Measurements from ENCODE around the gene GNAI2. TPM values are rescaled to one million over a fixed set of nuclear protein-coding genes. Genes with fewer than 3 reads are reported as not detected.
A peak's percentile ranks its signal among the peaks of the same experiment; 100 is the strongest.

The GNAI2 gene
- polyA plus RNA-seq, 1 of the 3 experiments (the other 2 are of a cell fraction), result 649 TPM

DNA sequence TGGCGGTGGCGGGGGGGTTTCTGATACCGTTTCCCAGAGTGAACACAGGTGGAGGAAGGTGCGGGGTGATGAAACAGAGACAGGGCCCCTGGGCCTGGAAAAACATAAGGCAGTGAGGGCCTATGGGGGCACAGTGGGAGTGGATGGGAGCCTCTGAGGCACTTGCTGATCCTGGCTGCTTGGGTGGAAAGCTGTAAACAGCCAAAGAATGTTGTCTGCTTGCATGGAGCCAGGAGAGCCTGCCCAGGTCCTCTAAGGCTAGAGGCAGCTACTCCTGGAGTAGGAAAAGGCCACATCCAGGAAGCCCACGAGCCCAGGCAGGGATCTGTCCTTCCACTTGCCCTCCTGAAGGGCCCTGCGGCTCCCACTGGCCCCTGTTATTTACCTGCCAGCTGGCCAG is 30.0 kb downstream of the GNAI2 start:
- no peak overlapping the region for H2AFZ ChIP-seq (ENCODE audit: low read depth)
- peaks cover 6% of the 10 kb centered on the region for H3K79me2 ChIP-seq (ENCODE audit: insufficient read depth)
- H4K20me1 ChIP-seq (ENCODE audit: insufficient read depth), result no peaks in the 10 kb centered on the region
- ChIA-PET CTCF (interaction anchor here (0.8 to 6.6 kb wide), 9 partner anchors 9 to 77 kb away, joined by 3 to 49 read pairs (median 6); no protein-coding TSS in a partner anchor), POLR2A (no interaction called here)
- no peaks in the 10 kb centered on the region for H3K9me2 ChIP-seq
- TF ChIP-seq RAD21 (IDR thresholded peaks at IDR 0.05; ENCODE audit: low read length), result no peak
- no peak for TF ChIP-seq TCF12 (IDR thresholded peaks at IDR 0.05)
- no peak for TF ChIP-seq SIN3A (IDR thresholded peaks at IDR 0.05; ENCODE audit: borderline replicate concordance, low read depth, low read length)
- no peak for TF ChIP-seq FOSL2 (IDR thresholded peaks at IDR 0.05; ENCODE audit: borderline replicate concordance, low read depth)
- TF ChIP-seq, protein P1, sequence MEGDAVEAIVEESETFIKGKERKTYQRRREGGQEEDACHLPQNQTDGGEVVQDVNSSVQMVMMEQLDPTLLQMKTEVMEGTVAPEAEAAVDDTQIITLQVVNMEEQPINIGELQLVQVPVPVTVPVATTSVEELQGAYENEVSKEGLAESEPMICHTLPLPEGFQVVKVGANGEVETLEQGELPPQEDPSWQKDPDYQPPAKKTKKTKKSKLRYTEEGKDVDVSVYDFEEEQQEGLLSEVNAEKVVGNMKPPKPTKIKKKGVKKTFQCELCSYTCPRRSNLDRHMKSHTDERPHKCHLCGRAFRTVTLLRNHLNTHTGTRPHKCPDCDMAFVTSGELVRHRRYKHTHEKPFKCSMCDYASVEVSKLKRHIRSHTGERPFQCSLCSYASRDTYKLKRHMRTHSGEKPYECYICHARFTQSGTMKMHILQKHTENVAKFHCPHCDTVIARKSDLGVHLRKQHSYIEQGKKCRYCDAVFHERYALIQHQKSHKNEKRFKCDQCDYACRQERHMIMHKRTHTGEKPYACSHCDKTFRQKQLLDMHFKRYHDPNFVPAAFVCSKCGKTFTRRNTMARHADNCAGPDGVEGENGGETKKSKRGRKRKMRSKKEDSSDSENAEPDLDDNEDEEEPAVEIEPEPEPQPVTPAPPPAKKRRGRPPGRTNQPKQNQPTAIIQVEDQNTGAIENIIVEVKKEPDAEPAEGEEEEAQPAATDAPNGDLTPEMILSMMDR (IDR thresholded peaks at IDR 0.05), result no peak
- TF ChIP-seq MAX (IDR thresholded peaks at IDR 0.05; ENCODE audit: low read depth), result no peak
- no peak for TF ChIP-seq GATA2 (CRISPR knock-in tag; IDR thresholded peaks at IDR 0.05)
- TF ChIP-seq FOXM1 (IDR thresholded peaks at IDR 0.05; ENCODE audit: low read depth), result no peak
- TF ChIP-seq RXRA (IDR thresholded peaks at IDR 0.05; ENCODE audit: borderline replicate concordance, low read depth), result no peak
- H3K4me1 ChIP-seq (ENCODE audit: control insufficient read depth in 1 of 2, insufficient read depth in 2 of 2, low read depth in 1 of 2, low read length in 1 of 2), result peaks cover 31 to 38% of the 10 kb centered on the region in 2 experiments; a peak in 3 of 4 replicates
- WGBS (ENCODE audit: low lambda C conversion rate), result 98% methylated on average over 4 of the region's 6 CpGs
- no peaks in the 10 kb centered on the region for H3K27me3 ChIP-seq (ENCODE audit: insufficient read depth)
- no peaks in the 10 kb centered on the region for H3K9me3 ChIP-seq
- H3K9ac ChIP-seq, result no peak overlapping the region
- H3K27ac ChIP-seq (ENCODE audit: low read depth in 2 of 2, low read length in 1 of 2), result peak overlapping the region in 1 of 2 experiments; percentile 83; a peak in 1 of 4 replicates
- H3K36me3 ChIP-seq (replicated peaks in 1 of 2; ENCODE audit: control insufficient read depth in 1 of 2, insufficient read depth in 2 of 2, low read length in 1 of 2), result no peaks in the 10 kb centered on the region
- peaks cover 26% of the 10 kb centered on the region for H3F3A ChIP-seq (replicated peaks; ENCODE audit: insufficient read depth)
- DNase-seq, result no peak
- 0 out of 2 replicates have a peak overlapping the region, but pooled peaks have one; percentile 78 for H3K4me2 ChIP-seq
- H3K4me3 ChIP-seq (ENCODE audit: low read depth in 2 of 2, low read length in 1 of 2), result no peak overlapping the region

GRCh38 chr3:50266836-50267235 is 30.8 kb downstream of the GNAI2 start:
- peak overlapping the region; percentile 56 for H3K4me2 ChIP-seq
- no peaks in the 10 kb centered on the region for H3K36me3 ChIP-seq (replicated peaks in 1 of 2; ENCODE audit: control insufficient read depth in 1 of 2, insufficient read depth in 2 of 2, low read length in 1 of 2)
- H4K20me1 ChIP-seq (ENCODE audit: insufficient read depth), result no peaks in the 10 kb centered on the region
- H3K4me1 ChIP-seq (ENCODE audit: control insufficient read depth in 1 of 2, insufficient read depth in 2 of 2, low read depth in 1 of 2, low read length in 1 of 2), result peaks cover 27 to 31% of the 10 kb centered on the region in 2 experiments; a peak in 3 of 4 replicates
- CTCF ChIA-PET, result interaction anchor here (0.8 to 6.6 kb wide), 12 partner anchors 8 to 78 kb away, joined by 3 to 49 read pairs (median 5); partner anchors contain the start of gene GNAT1
- H3F3A ChIP-seq (replicated peaks; ENCODE audit: insufficient read depth), result peaks cover 30% of the 10 kb centered on the region
- no peak overlapping the region for H2AFZ ChIP-seq (ENCODE audit: low read depth)
- H3K9me2 ChIP-seq, result no peaks in the 10 kb centered on the region
- H3K27me3 ChIP-seq (ENCODE audit: insufficient read depth), result no peaks in the 10 kb centered on the region
- DNase-seq, result no peak
- H3K27ac ChIP-seq (ENCODE audit: low read depth in 2 of 2, low read length in 1 of 2), result no peak overlapping the region
- H3K9ac ChIP-seq, result peak overlapping the region; percentile 49
- H3K9me3 ChIP-seq, result no peaks in the 10 kb centered on the region
- H3K79me2 ChIP-seq (ENCODE audit: insufficient read depth), result 0 out of 2 replicates have a peak, but pooled peaks cover 3% of the 10 kb centered on the region
- POLR2A ChIA-PET, result interaction anchor here (0.8 kb wide), 1 partner anchor 29 kb away, joined by 3 read pairs; no protein-coding TSS in a partner anchor
- 73% methylated on average over 5 of the region's 7 CpGs for WGBS (ENCODE audit: low lambda C conversion rate)
- H3K4me3 ChIP-seq (ENCODE audit: low read depth in 2 of 2, low read length in 1 of 2), result peak overlapping the region; percentile 40 to 53; a peak in 3 of 4 replicates
- TF ChIP-seq IRF3 (IDR thresholded peaks at IDR 0.05; ENCODE audit: low read depth, low read length), result no peak
- no peak for TF ChIP-seq TEAD4 (IDR thresholded peaks at IDR 0.05; ENCODE audit: borderline replicate concordance, insufficient read depth)
- TF ChIP-seq FOSL2 (IDR thresholded peaks at IDR 0.05; ENCODE audit: borderline replicate concordance, low read depth), result no peak
- TF ChIP-seq, protein P2, sequence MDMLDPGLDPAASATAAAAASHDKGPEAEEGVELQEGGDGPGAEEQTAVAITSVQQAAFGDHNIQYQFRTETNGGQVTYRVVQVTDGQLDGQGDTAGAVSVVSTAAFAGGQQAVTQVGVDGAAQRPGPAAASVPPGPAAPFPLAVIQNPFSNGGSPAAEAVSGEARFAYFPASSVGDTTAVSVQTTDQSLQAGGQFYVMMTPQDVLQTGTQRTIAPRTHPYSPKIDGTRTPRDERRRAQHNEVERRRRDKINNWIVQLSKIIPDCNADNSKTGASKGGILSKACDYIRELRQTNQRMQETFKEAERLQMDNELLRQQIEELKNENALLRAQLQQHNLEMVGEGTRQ (IDR thresholded peaks at IDR 0.05; ENCODE audit: borderline replicate concordance, low read depth, low read length), result no peak
- no peak for TF ChIP-seq NFIC (IDR thresholded peaks at IDR 0.05; ENCODE audit: borderline replicate concordance)
- TF ChIP-seq, protein P3, sequence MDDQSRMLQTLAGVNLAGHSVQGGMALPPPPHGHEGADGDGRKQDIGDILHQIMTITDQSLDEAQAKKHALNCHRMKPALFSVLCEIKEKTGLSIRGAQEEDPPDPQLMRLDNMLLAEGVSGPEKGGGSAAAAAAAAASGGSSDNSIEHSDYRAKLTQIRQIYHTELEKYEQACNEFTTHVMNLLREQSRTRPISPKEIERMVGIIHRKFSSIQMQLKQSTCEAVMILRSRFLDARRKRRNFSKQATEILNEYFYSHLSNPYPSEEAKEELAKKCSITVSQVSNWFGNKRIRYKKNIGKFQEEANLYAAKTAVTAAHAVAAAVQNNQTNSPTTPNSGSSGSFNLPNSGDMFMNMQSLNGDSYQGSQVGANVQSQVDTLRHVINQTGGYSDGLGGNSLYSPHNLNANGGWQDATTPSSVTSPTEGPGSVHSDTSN (IDR thresholded peaks at IDR 0.05), result no peak
- TF ChIP-seq CHD2 (IDR thresholded peaks at IDR 0.05; ENCODE audit: low read length, partially characterized antibody), result no peak
- TF ChIP-seq REST (IDR thresholded peaks at IDR 0.05; ENCODE audit: low read depth, low read length), result no peak
